Testis (tissue), 3 donors: Measurements from ENCODE around the gene ILDR1. TPM values are rescaled to one million over a fixed set of nuclear protein-coding genes. Genes with fewer than 3 reads are reported as not detected.

Experiments
- DNase-seq: peaks from one replicate; pipeline ENCODE4 v3.0.0-alpha.2; 2019
- H3K27ac ChIP-seq, 2 donors: fragments of 200-600 bp; sonication (generic); one replicate each; pipeline ENCODE4 v1.5.1; 2019
- H3K27me3 ChIP-seq: fragments of 200-600 bp; sonication (generic); one replicate; pipeline ENCODE4 v1.5.1; 2019
- H3K36me3 ChIP-seq: fragments of 200-600 bp; sonication (generic); one replicate; pipeline ENCODE4 v1.5.1; 2017; ENCODE audit warnings: low read depth; ENCODE audit errors: missing control alignments
- H3K4me1 ChIP-seq: fragments of 200-600 bp; sonication (generic); one replicate; pipeline ENCODE4 v1.5.1; 2019
- H3K4me3 ChIP-seq, 2 donors: fragments of 200-600 bp; sonication (generic); one replicate each; pipeline ENCODE4 v1.5.1; 2017 to 2019
- H3K9me3 ChIP-seq: fragments of 200-600 bp; sonication (generic); one replicate; pipeline ENCODE4 v1.5.1; 2017
- CTCF ChIP-seq, 3 experiments: fragments of 450-650 bp in 2 of 3; fragments of 200-600 bp in 1 of 3; sonication (generic) in 1 of 3; IDR thresholded peaks; one replicate each; pipeline ENCODE4 v1.5.1; 2016 to 2019; ENCODE audit warnings: antibody characterized with exemption in 3 of 3, mild to moderate bottlenecking in 2 of 3, moderate library complexity in 1 of 3
- POLR2A ChIP-seq: fragments of 450-650 bp; IDR thresholded peaks from one replicate; pipeline ENCODE4 v1.6.1; 2017; ENCODE audit warnings: antibody characterized with exemption, mild to moderate bottlenecking, moderate library complexity
- WGBS, 2 donors: methylation state at CpG; one replicate each; pipeline ENCODE4 v1.1.5; 2018; 5-methylcytosine and 5-hydroxymethylcytosine counted together
- intact Hi-C: fragments of 100-400 bp; cut with DNase I; formaldehyde crosslinking; loops from one replicate; pipeline ENCODE4 v1.15.1; 2023; ENCODE audit warnings: low total_unique reads
- polyA plus RNA-seq: library from polyadenylated mRNA; stranded (reverse); fragments of 350-450 nt; fragmentation: Illumina TruSeq; extraction: RNeasy Lipid Tissue Mini Kit (QIAGEN cat#74804); gene quantifications from one replicate; pipeline ENCODE4 v1.2.3, GENCODE V29; 2014; ENCODE audit warnings: low read depth, low replicate concordance; ENCODE audit not compliant: insufficient read depth
- total RNA-seq, 2 donors: library from RNA; depleted of rRNA; stranded (reverse); fragments of >200 nt; gene quantifications; one replicate each; pipeline ENCODE4 v1.2.3, GENCODE V29; 2016

The ILDR1 gene
- total and polyA plus RNA-seq, 3 donors from 2014 or later = 1.4 to 3.2 (median 3.2) TPM

- no peak overlapping the region for H3K27ac ChIP-seq
- H3K27me3 ChIP-seq = no peaks in the 10 kb centered on the region
- 80 to 88% methylated on average over 4 of the region's 4 CpGs for WGBS, 2 donors
- no peak for TF ChIP-seq POLR2A
- no peak for TF ChIP-seq CTCF (IDR thresholded peaks at IDR 0.05)
- H3K36me3 ChIP-seq = no peaks in the 10 kb centered on the region
- no peaks in the 10 kb centered on the region for H3K9me3 ChIP-seq
- no peaks in the 10 kb centered on the region for H3K4me1 ChIP-seq
- DNase-seq = no peak
- no peak overlapping the region for H3K4me3 ChIP-seq
- intact Hi-C loops = no loop called here
These were observed 21.0 kb downstream of the ILDR1 start for GRCh38 chr3:122000936-122001605.

GRCh38 chr3:121999931-122000330, 22.1 kb downstream of the ILDR1 start:
- 68 to 85% methylated on average over 1 of the region's 1 CpG for WGBS, 2 donors
- intact Hi-C loops = no loop called here
- no peak for DNase-seq
- Histone ChIP-seq H3K27me3 (no peaks in the 10 kb centered on the region), H3K4me3 (no peak overlapping the region), H3K27ac (no peak overlapping the region), H3K9me3 (no peaks in the 10 kb centered on the region), H3K4me1 (no peaks in the 10 kb centered on the region), H3K36me3 (no peaks in the 10 kb centered on the region)
- TF ChIP-seq POLR2A = no peak
- TF ChIP-seq CTCF (IDR thresholded peaks at IDR 0.05) = no peak

- intact Hi-C loops = no loop called here
- Histone ChIP-seq H3K27me3 (no peaks in the 10 kb centered on the region), H3K36me3 (no peaks in the 10 kb centered on the region), H3K27ac (no peak overlapping the region), H3K9me3 (no peaks in the 10 kb centered on the region), H3K4me1 (no peaks in the 10 kb centered on the region), H3K4me3 (no peak overlapping the region)
- DNase-seq = no peak
- TF ChIP-seq POLR2A (no peak), CTCF (IDR thresholded peaks at IDR 0.05) (no peak)
- 73 to 77% methylated on average over 6 of the region's 6 CpGs for WGBS, 2 donors
These were observed 23.2 kb downstream of the ILDR1 start for GRCh38 chr3:121998611-121999473.

DNA sequence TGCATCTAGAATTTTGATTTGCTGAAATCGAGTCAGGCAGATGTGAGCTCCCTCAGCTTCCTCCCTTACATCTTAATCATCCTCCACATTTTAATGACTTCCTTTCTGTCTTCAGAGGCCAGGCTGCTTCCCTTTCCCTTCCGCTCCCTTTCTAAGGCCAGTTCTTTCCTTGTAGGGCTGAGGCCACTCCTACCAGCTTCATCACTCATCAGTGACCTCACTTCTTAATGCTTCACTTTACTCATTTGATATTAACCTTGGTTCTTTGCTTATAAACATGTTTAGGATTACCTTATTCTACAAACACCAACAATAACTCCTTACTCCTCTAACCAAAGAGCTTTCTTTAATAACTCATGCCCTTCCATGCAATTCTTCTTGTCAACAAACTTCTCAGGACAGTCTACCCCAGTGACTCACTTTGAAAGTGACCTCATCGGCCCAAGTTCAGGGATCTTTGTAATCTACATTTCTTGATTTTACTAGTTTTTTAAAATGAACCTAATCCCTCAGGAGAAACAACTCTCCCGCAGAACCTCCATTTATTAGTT, 23.9 kb downstream of the ILDR1 start:
- WGBS, 2 donors = 76 to 77% methylated on average over 4 of the region's 4 CpGs

More for the DNA sequence above, 23.9 kb downstream of the ILDR1 start:
- intact Hi-C loops = no loop called here
- Histone ChIP-seq H3K27ac (no peak overlapping the region), H3K4me3 (no peak overlapping the region), H3K27me3 (no peaks in the 10 kb centered on the region), H3K36me3 (no peaks in the 10 kb centered on the region), H3K4me1 (no peaks in the 10 kb centered on the region), H3K9me3 (no peaks in the 10 kb centered on the region)
- DNase-seq = no peak
- no peak for TF ChIP-seq POLR2A
- no peak for TF ChIP-seq CTCF (IDR thresholded peaks at IDR 0.05)
